ENCODE data around the gene NSG1.
"Not testable (repeated sequence)": the region's sequence is repeated elsewhere in the genome, so short reads cannot be mapped to it uniquely, and the experiment has no call there.

NSG1 gene

DNA sequence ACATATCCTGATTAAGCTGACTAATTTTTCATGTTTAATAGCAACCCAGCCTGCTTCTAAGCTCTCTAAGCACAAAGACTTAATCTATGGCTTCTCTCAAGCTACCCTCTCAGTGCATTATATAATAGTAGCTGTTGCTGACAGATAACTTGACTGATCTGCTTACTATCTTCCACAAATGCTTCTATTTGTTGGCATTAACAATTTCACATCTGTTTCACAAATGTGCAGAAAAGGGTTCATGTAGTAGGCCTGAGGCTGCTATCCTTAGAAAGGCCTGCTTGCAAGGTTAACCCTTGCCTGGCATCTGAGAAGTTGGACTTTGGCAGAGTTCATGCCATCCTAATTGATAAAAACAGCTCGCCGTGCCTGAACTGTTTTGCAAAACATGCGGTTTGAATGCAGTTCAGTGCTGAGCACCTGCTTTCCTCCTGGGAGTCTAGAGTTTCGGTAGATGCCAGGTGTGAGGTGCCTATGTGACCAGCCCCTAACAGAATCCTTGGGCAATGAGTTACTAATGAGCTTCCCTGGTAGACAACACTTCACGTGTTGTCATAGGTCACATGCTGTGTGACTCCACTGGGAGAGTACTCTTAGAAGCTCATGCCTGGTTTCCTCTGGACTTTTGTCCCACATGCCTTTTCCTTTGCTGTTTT lies 68.4 kb downstream of the NSG1 start:
- DNase-seq = no peak
- intact Hi-C loops (cut with DNase I) = no loop called here

DNA sequence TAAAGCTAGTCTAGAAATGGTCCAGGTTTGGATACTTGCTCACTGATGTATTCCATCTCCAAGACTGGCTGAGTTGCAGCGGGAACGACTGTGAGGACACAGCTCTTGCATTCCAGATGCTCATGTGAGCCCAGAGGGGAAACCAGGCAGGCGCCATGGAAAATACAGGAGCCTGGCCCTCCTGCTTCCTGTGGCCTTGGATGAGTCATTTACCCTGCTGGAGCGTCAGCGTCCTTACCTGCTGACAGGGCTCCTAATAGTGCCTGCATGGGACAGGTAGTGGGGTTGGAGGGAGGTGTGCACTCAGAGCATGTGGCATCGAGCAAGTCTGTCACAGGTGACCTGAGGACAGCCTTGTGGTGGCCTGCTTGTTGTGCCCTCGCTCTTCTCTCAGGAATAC lies 69.4 kb downstream of the NSG1 start:
- no peak for DNase-seq
- intact Hi-C loops (cut with DNase I) = no loop called here

DNA sequence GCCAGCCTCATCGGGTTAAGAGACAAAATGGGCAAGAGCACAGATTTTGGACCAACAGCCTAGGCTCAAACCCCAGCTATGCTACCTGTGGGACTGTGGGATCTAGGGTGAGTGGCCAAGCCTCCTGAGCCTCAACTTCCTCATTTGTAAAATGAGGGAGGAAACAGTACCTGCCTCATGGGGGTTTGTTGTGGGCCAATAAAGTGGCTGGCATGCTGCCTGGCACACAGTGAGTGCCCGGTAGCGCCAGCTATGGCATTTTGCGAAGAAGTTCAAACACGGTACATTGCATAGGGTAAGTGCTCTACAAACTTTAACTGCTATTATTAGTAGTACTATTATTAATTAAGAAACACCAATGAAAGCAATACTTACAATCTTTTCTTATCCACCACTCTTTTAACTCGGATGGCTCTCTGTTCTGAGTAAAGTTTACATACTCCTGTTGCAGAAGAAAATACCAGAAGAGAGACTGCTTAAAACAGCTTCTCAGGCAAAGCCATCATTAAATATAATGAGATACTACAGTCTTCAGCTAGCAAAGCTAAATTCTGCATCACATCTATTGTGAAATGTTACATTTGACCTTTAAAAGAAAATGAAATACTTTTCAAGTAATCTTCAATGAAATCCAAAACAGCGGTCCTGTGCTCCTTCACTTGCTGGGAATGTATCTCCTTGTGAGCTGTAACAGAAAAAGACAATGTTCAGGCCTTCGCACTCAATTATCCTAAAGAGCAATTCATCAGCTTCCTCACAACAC lies 70.1 kb downstream of the NSG1 start:
- DNase-seq = no peak
- intact Hi-C loops (cut with DNase I) = no loop called here

DNA sequence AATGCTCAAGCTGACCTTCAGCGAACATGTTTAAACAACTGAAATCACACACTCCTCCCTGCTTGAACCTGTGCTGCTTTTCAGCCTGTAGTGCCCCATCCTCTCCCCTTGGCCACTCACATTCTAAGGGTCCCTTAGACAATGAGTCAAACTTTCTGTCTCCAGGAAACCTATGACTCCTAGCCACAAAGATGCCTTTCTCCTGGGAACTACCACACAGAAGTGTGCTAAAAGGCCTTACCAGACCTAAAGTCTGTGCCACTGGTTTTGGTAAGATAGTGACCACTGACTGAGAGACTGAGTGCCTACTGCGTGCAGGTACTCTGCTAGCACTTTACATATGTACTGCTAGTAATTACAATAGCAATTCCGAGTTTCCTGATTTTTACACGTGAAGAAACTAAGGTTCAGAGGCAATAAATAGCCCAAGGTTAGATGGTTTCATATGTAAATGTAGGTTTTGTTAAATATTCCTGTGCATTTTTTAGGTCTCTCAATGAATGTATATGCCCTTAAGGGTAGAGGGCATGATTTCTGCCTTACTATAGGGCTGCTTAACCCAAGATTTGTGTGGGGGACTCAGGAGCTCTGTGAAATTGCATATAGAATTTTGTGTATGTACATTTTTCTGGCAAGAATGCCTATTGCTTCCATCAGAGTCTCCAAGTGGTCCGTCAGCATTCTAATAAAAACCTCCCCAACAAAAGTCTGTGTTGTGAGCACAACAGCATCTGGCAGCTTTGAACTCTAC lies 71.1 kb downstream of the NSG1 start:
- DNase-seq = no peak
- intact Hi-C loops (cut with DNase I) = no loop called here

DNA sequence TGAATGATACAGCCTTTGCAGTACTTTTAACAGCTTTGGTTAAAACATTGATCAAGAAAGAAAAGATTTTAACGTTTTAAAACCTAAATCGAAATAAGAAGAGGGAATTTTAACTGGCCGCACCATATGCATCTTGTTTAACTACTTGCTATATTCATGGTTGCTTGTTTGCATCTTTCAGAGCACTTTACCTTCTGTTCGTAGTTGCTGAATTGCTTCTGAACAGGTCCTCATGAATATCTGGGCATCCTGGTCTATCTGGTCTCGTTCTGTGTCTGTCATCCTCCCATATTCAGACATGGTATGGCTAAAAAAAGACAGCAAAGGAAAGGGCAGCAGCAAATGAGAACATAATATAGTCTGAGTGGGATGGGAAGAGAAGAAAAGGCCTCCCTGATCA lies 72.3 kb downstream of the NSG1 start:
- intact Hi-C loops (cut with DNase I) = no loop called here
- DNase-seq = no peak

DNA sequence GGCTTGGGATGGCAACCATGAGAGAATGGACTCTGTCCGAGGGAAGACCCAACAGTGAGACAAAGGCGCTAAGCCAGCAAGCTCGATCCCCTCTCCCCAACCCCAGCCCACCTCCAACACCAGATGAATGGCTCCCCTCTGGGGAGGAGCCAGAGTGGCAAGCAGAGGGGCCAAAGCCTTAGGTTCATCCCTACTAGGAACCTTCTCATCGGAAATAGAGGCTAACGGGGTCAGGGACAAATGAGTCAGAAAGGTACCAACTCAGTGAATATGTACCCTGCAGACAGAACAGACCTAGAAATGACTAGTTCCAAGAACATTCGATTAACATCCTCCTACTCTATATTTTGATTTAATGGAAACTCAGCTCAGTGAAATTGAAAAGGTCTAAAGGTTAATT lies 73.9 kb downstream of the NSG1 start:
- intact Hi-C loops (cut with DNase I) = no loop called here
- no peak for DNase-seq

DNA sequence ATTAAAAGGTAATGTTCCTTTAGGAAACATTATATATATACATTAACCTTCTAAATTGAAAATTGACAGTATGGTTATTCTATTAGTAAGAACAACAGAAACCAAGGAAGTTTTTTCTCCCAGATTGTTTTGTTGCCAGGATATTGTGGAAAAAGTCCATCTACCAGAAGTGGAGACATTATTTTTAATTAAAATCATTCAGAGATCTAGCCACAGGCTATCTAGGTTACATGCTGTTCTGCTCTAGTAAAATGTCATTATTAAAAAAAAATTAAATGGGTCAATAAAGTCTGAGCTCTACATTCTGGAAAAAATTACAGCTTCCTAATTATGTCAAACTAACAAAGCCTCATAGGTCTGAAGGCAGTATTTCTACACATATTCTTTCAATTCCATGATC lies 74.3 kb downstream of the NSG1 start:
- no peak for DNase-seq
- intact Hi-C loops (cut with DNase I) = no loop called here

DNA sequence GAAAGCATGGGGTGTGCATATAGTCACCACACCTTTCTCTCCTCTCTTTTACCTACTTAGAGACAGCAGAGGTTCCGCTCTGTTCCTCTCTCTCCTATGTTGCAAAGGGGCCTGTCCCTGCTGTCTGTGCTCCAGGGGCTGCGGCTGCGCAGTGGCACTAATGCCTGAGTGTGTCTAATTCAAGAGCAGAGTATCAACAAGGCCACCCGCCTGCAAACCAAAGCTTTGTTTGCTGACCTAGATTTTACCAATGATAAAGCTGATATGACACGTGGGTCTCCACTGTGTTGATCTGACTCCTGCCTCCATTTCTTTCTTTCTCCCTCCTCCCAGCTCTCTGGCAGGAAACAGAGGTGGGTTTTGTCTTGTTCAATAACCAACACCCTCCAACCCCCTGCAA lies 74.9 kb downstream of the NSG1 start:
- peak in 5 of 42 donors; percentile 13 to 48 (median 22) for DNase-seq
- intact Hi-C loops (cut with DNase I) = no loop called here

DNA sequence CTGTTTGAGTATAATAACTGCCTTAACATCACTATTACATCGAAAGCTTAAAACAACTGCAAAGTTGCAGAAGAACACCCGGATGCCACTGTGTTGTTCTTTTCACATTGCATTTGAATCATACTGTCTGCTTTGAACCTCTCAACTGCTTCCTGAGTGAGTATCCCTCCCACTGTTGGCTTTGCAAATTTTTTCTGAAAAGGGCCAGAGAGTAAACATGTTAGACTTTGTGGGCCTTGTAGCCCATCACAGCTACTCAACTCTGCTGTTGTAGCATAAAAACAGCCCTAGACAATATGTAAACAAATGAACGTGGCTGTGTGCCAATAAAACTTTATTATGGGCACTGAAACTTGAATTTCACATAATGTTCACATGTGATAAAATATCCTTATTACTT lies 76.1 kb downstream of the NSG1 start:
- intact Hi-C loops (cut with DNase I) = no loop called here
- no peak for DNase-seq

DNA sequence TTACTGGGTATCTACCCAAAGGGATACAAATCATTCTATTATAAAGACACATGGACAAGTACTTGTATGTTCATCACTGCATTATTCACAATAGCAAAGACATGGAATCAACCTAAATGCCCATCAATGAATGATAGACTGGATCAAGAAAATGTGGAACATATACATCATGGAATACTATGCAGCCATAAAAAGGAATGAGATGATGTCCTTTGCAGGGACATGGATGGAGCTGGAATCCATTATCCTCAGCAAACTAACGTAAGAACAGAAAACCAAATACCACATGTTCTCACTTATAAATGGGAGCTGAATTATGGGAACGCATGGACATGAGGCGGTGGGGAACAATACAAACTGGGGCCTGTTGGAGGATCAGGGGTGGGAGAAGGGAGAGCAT lies 78.3 kb downstream of the NSG1 start:
- intact Hi-C loops (cut with DNase I); DNase-seq: not testable (repeated sequence)

Measured in head of caudate nucleus (tissue), 42 donors.